Cardiac muscle cell (in vitro differentiated cells and primary cell): Measurements from ENCODE around the gene HPSE2. TPM values are rescaled to one million over a fixed set of nuclear protein-coding genes. Genes with fewer than 3 reads are reported as not detected.

Experiments
- DNase-seq, 2 donors: peaks; one replicate each; pipeline versions ENCODE4 v3.0.0 to v3.0.0-alpha.2; 2010 to 2017; ENCODE audit warnings: low read depth in 1 of 2, low spot score in 1 of 2
- H3K27ac ChIP-seq: fragments of 200-600 bp; sonication (generic); 2 replicates; pipeline ENCODE4 v1.5.1; 2016
- H3K27me3 ChIP-seq: fragments of 200-600 bp; sonication (generic); 2 replicates; pipeline ENCODE4 v1.6.0; 2016; ENCODE audit warnings: control low read depth
- H3K36me3 ChIP-seq: fragments of 200-600 bp; sonication (generic); 2 replicates; pipeline ENCODE4 v1.5.1; 2016; ENCODE audit warnings: control low read depth
- H3K4me1 ChIP-seq: fragments of 200-600 bp; sonication (generic); 2 replicates; pipeline ENCODE4 v1.8.1; 2017; ENCODE audit warnings: low read depth, mild to moderate bottlenecking, mixed run types
- H3K4me3 ChIP-seq: fragments of 200-600 bp; sonication (generic); 2 replicates; pipeline ENCODE4 v1.5.1; 2016; ENCODE audit warnings: mild to moderate bottlenecking
- H3K9me3 ChIP-seq: fragments of 200-600 bp; sonication (generic); 2 replicates; pipeline ENCODE4 v1.5.1; 2017; ENCODE audit warnings: low read depth, mild to moderate bottlenecking, control low read depth
- CTCF ChIP-seq: IDR thresholded peaks from 2 replicates; pipeline ENCODE4 v1.5.1; 2012; ENCODE audit warnings: low read depth, mild to moderate bottlenecking, low read length
- polyA plus RNA-seq: library from polyadenylated mRNA; unstranded; fragments of >200 nt; fragmentation: Nextera tagmentation; extraction: Ambion mirVana; gene quantifications from 2 replicates; pipeline ENCODE4 v1.2.1, GENCODE V29; 2016
- total RNA-seq: library from RNA; depleted of rRNA; stranded (reverse); fragments of >200 nt; gene quantifications from 2 replicates; pipeline ENCODE4 v1.2.3, GENCODE V29; 2016

The HPSE2 gene
- total and polyA plus RNA-seq, 2 experiments from 2014 or later, result 0.87 to 6.1 TPM

GRCh38 chr10:98956576-98957260, 278.9 kb downstream of the HPSE2 start:
- TF ChIP-seq CTCF, result no peak
- H3K9me3 ChIP-seq, result no peaks in the 10 kb centered on the region
- no peak overlapping the region for H3K27ac ChIP-seq
- DNase-seq, result peak in 1 of 2 donors; percentile 14
- no peaks in the 10 kb centered on the region for H3K36me3 ChIP-seq
- peaks cover 6% of the 10 kb centered on the region for H3K4me1 ChIP-seq
- H3K4me3 ChIP-seq, result no peak overlapping the region
- no peaks in the 10 kb centered on the region for H3K27me3 ChIP-seq

DNA sequence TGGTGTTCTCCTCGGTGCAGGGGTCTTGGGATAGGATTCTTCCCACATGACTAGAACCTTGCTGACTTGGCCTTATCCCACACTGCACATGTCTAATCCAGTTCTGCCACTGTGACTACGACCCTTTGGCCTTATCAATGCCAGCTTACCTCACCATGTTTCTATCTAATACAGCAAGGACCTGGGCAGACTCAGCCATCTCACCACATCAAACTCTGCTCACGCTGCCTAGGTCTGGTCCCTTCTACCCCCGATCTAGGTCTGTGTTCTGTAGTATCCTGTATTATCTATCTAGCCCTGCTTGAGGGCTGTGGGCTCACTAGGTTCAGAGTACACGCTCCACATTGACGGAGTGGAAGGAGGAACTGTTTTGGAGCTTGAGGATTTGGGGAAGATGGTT, 282.4 kb downstream of the HPSE2 start:
- no peaks in the 10 kb centered on the region for H3K9me3 ChIP-seq

DNA sequence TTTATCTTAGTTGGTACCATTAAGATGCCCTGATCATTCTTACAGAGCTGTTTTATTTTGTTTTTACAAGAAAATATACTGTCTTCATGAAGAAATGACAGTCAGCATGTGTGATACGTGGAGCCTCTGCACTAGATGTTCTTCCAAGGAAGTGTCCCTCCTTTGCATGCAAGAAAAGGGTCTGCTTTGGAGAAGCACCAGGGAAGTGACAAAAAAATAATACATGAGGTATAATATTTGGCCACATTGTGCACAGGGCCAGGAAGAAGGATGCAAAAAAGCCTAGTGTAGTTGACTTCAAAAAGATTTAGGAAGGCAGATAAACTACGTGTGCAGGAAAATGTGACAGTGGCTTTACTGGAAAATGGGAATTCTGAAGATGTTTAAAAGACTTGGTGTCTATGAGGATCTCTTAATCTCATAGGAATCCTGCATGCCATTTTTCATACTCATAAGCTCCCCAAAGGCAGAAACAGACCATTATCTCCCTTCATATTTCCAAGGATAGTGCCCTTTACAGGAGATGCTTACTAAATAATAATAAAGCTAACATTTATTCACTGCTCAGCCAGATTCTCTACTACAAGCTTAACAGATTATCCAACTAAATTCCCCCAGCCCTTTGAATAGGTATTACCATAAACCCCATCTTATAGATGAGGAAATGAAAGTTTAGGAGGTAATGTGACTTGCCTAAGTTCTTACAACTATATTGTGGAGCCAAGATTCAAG, 284.2 kb downstream of the HPSE2 start:
- TF ChIP-seq CTCF, result no peak
- H3K27me3 ChIP-seq, result no peaks in the 10 kb centered on the region
- DNase-seq, result no peak

More for the DNA sequence above, 282.4 kb downstream of the HPSE2 start:
- Histone ChIP-seq H3K4me1 (peaks cover 12% of the 10 kb centered on the region), H3K4me3 (no peak overlapping the region), H3K27me3 (no peaks in the 10 kb centered on the region), H3K36me3 (no peaks in the 10 kb centered on the region), H3K27ac (no peak overlapping the region)
- DNase-seq, result no peak
- TF ChIP-seq CTCF, result no peak

GRCh38 chr10:98950106-98950505, 285.5 kb downstream of the HPSE2 start:
- Histone ChIP-seq H3K9me3 (no peaks in the 10 kb centered on the region), H3K27me3 (no peaks in the 10 kb centered on the region), H3K4me1 (peaks cover 12% of the 10 kb centered on the region), H3K27ac (no peak overlapping the region), H3K4me3 (no peak overlapping the region), H3K36me3 (no peaks in the 10 kb centered on the region)
- TF ChIP-seq CTCF, result no peak
- no peak for DNase-seq

More for the DNA sequence above, 284.2 kb downstream of the HPSE2 start:
- Histone ChIP-seq H3K4me3 (no peak overlapping the region), H3K4me1 (peaks cover 12% of the 10 kb centered on the region), H3K27ac (no peak overlapping the region), H3K9me3 (no peaks in the 10 kb centered on the region), H3K36me3 (no peaks in the 10 kb centered on the region)

GRCh38 chr10:98949306-98949705, 286.3 kb downstream of the HPSE2 start:
- peaks cover 12% of the 10 kb centered on the region for H3K4me1 ChIP-seq
- TF ChIP-seq CTCF, result no peak
- H3K27me3 ChIP-seq, result no peaks in the 10 kb centered on the region
- H3K36me3 ChIP-seq, result no peaks in the 10 kb centered on the region
- no peaks in the 10 kb centered on the region for H3K9me3 ChIP-seq
- no peak for DNase-seq
- no peak overlapping the region for H3K27ac ChIP-seq
- no peak overlapping the region for H3K4me3 ChIP-seq
